ENCODE measurements around the gene ZNF366. TPM values are rescaled to one million over a fixed set of nuclear protein-coding genes. Genes with fewer than 3 reads are reported as not detected.

ZNF366 gene
- total RNA-seq, 2 donors from 2014 or later, result under 0.01 to 1.8 TPM

Other genes with a start within 250 kb of the ZNF366 start
- gene MRPS27, start 187.2 kb downstream of the ZNF366 start, total RNA-seq, result 10 to 100 TPM; 25.4 to 52.7 TPM
- 1 to 10 TPM; 2.6 to 3.9 TPM for gene PTCD2, start 187.0 kb downstream of the ZNF366 start, total RNA-seq